Body of pancreas (tissue), 4 donors: ENCODE results near the gene CD58.

Experiments used
- POLR2A ChIP-seq, 3 donors: fragments of 450-650 bp; IDR thresholded peaks; one replicate each; pipeline ENCODE4 v1.6.1; 2016; ENCODE audit warnings: antibody characterized with exemption in 3 of 3, mild to moderate bottlenecking in 2 of 3
- TF ChIP-seq, protein P1 (sequence below), 7 experiments: fragments of 450-650 bp in 4 of 7; fragments of 200-600 bp in 3 of 7; sonication (generic) in 3 of 7; IDR thresholded peaks; one replicate each; pipeline ENCODE4 v1.5.1; 2016 to 2019; ENCODE audit warnings: antibody characterized with exemption in 7 of 7

DNA sequence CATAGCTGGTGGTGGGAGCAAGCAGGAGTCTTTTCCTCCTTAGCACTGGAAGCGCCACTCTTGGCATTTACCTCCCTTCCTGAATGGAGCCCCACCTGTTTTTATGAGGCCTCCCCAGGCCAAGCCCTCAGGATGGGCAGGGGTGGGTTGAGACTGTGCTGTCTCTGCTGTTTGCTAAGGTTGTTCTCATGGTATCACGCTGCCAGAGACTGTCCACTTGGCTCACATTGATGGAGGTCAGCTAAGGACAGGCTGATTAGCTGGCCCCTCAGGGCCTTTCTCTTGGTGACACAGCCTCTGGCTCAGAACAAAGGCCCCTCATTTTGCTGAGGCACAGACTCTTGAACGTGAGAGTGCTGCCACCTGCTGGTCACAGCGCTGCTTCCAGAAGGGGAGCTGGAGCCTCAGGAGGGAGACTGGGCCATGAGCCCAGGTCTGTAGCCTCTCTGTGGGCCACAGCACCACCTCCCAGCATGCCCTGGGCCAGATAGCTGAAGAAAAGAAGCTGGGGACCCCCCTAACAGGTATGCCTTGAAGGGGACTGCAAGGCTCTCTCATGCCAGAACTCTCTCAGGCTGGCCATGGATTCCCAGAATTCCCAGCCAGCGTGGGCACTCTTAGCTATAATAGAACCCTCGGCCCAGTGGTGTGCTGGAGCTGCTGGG, 85.6 kb downstream of the CD58 start:
- TF ChIP-seq, protein P1, sequence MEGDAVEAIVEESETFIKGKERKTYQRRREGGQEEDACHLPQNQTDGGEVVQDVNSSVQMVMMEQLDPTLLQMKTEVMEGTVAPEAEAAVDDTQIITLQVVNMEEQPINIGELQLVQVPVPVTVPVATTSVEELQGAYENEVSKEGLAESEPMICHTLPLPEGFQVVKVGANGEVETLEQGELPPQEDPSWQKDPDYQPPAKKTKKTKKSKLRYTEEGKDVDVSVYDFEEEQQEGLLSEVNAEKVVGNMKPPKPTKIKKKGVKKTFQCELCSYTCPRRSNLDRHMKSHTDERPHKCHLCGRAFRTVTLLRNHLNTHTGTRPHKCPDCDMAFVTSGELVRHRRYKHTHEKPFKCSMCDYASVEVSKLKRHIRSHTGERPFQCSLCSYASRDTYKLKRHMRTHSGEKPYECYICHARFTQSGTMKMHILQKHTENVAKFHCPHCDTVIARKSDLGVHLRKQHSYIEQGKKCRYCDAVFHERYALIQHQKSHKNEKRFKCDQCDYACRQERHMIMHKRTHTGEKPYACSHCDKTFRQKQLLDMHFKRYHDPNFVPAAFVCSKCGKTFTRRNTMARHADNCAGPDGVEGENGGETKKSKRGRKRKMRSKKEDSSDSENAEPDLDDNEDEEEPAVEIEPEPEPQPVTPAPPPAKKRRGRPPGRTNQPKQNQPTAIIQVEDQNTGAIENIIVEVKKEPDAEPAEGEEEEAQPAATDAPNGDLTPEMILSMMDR (IDR thresholded peaks at IDR 0.05) = peak; percentile 69 to 93 (median 90)
- no peak for TF ChIP-seq POLR2A (IDR thresholded peaks at IDR 0.05)
